Sigmoid colon (tissue), 7 donors: ENCODE data around the gene NKIRAS1. TPM values are rescaled to one million over a fixed set of nuclear protein-coding genes. Genes with fewer than 3 reads are reported as not detected.
A peak's percentile ranks its signal among the peaks of the same experiment; 100 is the strongest.
"Not testable (repeated sequence)": the region's sequence is repeated elsewhere in the genome, so short reads cannot be mapped to it uniquely, and the experiment has no call there.

Experiments
- DNase-seq: peaks from one replicate; pipeline ENCODE4 v3.0.0-alpha.2; 2019
- H3K27ac ChIP-seq, 4 donors: fragments of 200-600 bp; sonication (generic); one replicate each; pipeline ENCODE4 v1.5.1; 2016 to 2019; ENCODE audit warnings: mild to moderate bottlenecking in 1 of 4
- H3K27me3 ChIP-seq, 3 donors: fragments of 200-600 bp; sonication (generic); one replicate each; pipeline ENCODE4 v1.5.1; 2019; ENCODE audit warnings: mild to moderate bottlenecking in 1 of 3
- H3K36me3 ChIP-seq, 4 donors: fragments of 200-600 bp; sonication (generic); one replicate each; pipeline ENCODE4 v1.5.1; 2016 to 2019
- H3K4me1 ChIP-seq, 4 donors: fragments of 200-600 bp; sonication (generic); one replicate each; pipeline ENCODE4 v1.5.1; 2017 to 2019
- H3K4me3 ChIP-seq, 4 donors: fragments of 200-600 bp; sonication (generic); one replicate each; pipeline ENCODE4 v1.5.1; 2017 to 2019; ENCODE audit warnings: mild to moderate bottlenecking in 2 of 4, moderate library complexity in 1 of 4
- H3K9me3 ChIP-seq, 4 donors: fragments of 200-600 bp in 3 of 4; sonication (generic) in 3 of 4; one replicate each; pipeline versions ENCODE4 v1.5.1 to v1.6.1; 2013 to 2019
- EP300 ChIP-seq, 4 donors: sonication (generic); formaldehyde crosslinking; IDR thresholded peaks; one replicate each; pipeline ENCODE4 v1.6.1; 2017; ENCODE audit warnings: antibody characterized with exemption in 4 of 4
- POLR2A ChIP-seq, 2 donors: fragments of 450-650 bp; IDR thresholded peaks; one replicate each; pipeline ENCODE4 v1.6.1; 2016; ENCODE audit warnings: antibody characterized with exemption in 2 of 2, mild to moderate bottlenecking in 2 of 2, moderate library complexity in 2 of 2
- POLR2AphosphoS5 ChIP-seq, 4 donors: sonication (generic); formaldehyde crosslinking; IDR thresholded peaks; one replicate each; pipeline ENCODE4 v1.6.1; 2017; ENCODE audit warnings: antibody characterized with exemption in 4 of 4
- WGBS, 2 donors: extraction: QIAGEN DNeasy Blood & Tissue Kit; methylation state at CpG; one replicate each; pipeline ENCODE4 v1.1.7; 2013; 5-methylcytosine and 5-hydroxymethylcytosine counted together
- intact Hi-C: fragments of 100-400 bp; cut with DNase I; formaldehyde crosslinking; loops from one replicate; pipeline ENCODE4 v1.15.1; 2023
- polyA plus RNA-seq, 3 donors: library from polyadenylated mRNA; stranded (reverse); fragments of 200-250 nt; gene quantifications; one replicate each; pipeline ENCODE4 v1.2.3, GENCODE V29; 2013
- total RNA-seq, 4 donors: library from RNA; depleted of rRNA; stranded (reverse); fragments of >200 nt; gene quantifications; one replicate each; pipeline ENCODE4 v1.1.0, GENCODE V29; 2016
- TF ChIP-seq, protein P1 (sequence below), 4 experiments: fragments of 450-650 bp in 3 of 4; fragments of 200-600 bp in 1 of 4; IDR thresholded peaks; one replicate each; pipeline ENCODE4 v1.5.1; 2016 to 2019; ENCODE audit warnings: antibody characterized with exemption in 4 of 4, mild to moderate bottlenecking in 3 of 4, moderate library complexity in 2 of 4
- donor health status: healthy with polysubstance abuse.
- donor health status: Bipolar disorder and iron deficiency.
- donor health status: healthy.

Gene NKIRAS1
- total and polyA plus RNA-seq, 7 donors: 4.2 to 29.3 (median 21.6) TPM

DNA sequence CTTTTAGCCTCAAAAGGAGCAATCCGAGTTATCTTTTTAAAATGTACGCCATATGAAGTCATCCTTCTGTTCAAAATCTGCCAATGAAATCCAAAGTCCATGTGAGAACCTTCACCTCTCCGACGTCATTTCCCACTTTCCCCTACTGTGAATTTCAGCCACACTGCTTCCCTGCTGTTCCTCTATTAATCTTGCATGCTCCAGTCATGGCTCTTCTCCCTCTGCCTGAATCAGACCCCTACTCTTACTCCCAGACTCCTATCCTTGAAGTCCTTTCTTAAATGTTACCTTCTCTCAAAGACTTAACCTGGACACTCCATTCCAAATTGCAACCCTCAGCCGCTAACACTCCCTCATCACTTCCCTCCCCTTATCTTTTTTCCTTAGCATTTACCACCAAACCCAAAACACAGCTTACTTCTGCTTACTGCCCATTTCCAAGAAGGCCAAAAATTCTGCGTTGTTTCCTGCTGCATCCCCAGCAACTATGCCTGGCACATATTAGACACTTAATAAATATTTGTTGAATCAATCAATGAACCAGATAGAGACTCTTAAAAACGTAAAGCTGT, 1.2 kb downstream of the NKIRAS1 start:
- Histone ChIP-seq H3K4me1 (peaks cover 0 to 53% (median 36%) of the 10 kb centered on the region in 4 donors), H3K9me3 (no peaks in the 10 kb centered on the region), H3K4me3 (peak overlapping the region; percentile 76 to 90 (median 86)), H3K27ac (peak overlapping the region; percentile 92 to 96 (median 96)), H3K36me3 (peaks cover 0 to 34% (median 17%) of the 10 kb centered on the region in 4 donors), H3K27me3 (no peaks in the 10 kb centered on the region)
- TF ChIP-seq POLR2A (IDR thresholded peaks at IDR 0.05) (no peak), EP300 (IDR thresholded peaks at IDR 0.05) (no peak), POLR2AphosphoS5 (IDR thresholded peaks at IDR 0.05) (no peak)
- TF ChIP-seq, protein P1, sequence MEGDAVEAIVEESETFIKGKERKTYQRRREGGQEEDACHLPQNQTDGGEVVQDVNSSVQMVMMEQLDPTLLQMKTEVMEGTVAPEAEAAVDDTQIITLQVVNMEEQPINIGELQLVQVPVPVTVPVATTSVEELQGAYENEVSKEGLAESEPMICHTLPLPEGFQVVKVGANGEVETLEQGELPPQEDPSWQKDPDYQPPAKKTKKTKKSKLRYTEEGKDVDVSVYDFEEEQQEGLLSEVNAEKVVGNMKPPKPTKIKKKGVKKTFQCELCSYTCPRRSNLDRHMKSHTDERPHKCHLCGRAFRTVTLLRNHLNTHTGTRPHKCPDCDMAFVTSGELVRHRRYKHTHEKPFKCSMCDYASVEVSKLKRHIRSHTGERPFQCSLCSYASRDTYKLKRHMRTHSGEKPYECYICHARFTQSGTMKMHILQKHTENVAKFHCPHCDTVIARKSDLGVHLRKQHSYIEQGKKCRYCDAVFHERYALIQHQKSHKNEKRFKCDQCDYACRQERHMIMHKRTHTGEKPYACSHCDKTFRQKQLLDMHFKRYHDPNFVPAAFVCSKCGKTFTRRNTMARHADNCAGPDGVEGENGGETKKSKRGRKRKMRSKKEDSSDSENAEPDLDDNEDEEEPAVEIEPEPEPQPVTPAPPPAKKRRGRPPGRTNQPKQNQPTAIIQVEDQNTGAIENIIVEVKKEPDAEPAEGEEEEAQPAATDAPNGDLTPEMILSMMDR (IDR thresholded peaks at IDR 0.05): no peak
- intact Hi-C loops: no loop called here
- DNase-seq: no peak
- WGBS, 2 donors: 40 to 58% methylated on average over 7 of the region's 7 CpGs

DNA sequence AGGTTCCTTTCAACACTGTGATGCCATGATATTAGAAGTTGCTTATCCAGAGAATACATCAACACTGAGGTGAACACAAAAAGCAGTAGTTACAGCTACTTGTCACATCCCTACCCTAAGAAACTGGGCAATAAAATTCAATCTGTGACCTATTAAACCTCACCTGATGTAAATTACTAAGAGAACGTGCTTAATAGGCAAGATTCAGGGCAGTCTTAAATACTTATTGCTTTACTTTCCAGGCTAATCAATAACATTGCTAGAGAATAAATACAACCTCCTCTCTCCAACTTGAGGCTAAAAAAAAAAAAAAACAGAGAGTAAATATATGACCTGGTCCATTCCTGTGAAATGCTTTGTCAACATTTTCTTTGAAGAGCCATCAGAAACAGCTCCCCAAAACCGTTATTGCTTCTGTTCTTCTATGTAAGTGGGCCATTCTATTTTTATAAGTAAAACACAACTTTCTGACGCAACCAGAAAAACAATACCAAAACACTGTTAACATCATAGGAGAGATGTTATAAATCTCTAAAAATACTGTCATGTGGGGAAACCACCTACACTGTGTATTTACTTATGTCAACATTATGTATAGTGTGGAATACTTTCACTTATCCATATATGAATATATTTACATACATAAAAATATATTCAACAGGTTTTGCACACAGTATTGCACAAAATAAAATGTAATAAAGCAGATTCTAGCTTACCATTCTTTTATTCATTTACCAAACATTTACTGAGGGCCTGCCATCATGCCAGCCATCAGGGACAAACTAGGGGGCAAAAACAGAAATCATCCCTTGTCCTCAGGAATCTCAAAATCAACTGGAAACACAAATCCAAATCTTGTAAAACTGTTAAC, 2.7 kb downstream of the NKIRAS1 start:
- DNase-seq: no peak
- TF ChIP-seq, protein P1 (IDR thresholded peaks at IDR 0.05): no peak
- TF ChIP-seq POLR2AphosphoS5 (IDR thresholded peaks at IDR 0.05) (no peak), POLR2A (IDR thresholded peaks at IDR 0.05) (no peak), EP300 (IDR thresholded peaks at IDR 0.05) (no peak)
- intact Hi-C loops: no loop called here
- WGBS, 2 donors: 41 to 71% methylated on average over 3 of the region's 3 CpGs
- H3K4me1 ChIP-seq: peaks cover 0 to 41% (median 28%) of the 10 kb centered on the region in 4 donors
- no peaks in the 10 kb centered on the region for H3K9me3 ChIP-seq
- H3K4me3 ChIP-seq: no peak overlapping the region
- H3K36me3 ChIP-seq: peaks cover 0 to 34% (median 9%) of the 10 kb centered on the region in 4 donors
- H3K27ac ChIP-seq: no peak overlapping the region
- no peaks in the 10 kb centered on the region for H3K27me3 ChIP-seq

DNA sequence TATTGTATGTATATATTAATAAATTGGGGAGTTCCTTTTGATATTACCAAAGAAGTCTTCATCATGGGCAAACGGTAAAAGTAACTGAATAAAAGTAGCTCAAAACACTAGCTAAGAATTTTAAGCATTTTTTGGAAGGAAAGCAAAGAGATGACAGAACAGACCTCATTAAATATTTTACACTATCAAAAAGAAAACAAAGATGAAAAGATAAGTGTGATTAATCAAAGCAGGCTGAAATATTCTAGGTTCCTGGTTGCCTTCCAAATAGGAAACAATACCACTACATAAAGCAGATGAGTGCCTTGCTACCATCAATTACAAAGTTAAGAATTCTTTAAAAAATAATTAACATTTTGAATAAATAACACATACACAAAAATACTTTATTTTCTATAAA, 3.6 kb downstream of the NKIRAS1 start:
- intact Hi-C loops: no loop called here
- H3K9me3 ChIP-seq: no peaks in the 10 kb centered on the region
- no peak for DNase-seq
- H3K36me3 ChIP-seq: peaks cover 0 to 31% (median 3%) of the 10 kb centered on the region in 4 donors
- H3K4me1 ChIP-seq: peaks cover 0 to 31% (median 20%) of the 10 kb centered on the region in 4 donors
- 90 to 94% methylated on average over 1 of the region's 1 CpG for WGBS, 2 donors
- TF ChIP-seq, protein P1 (IDR thresholded peaks at IDR 0.05): no peak
- TF ChIP-seq POLR2AphosphoS5 (IDR thresholded peaks at IDR 0.05) (no peak), EP300 (IDR thresholded peaks at IDR 0.05) (no peak), POLR2A (IDR thresholded peaks at IDR 0.05) (no peak)
- no peaks in the 10 kb centered on the region for H3K27me3 ChIP-seq
- H3K4me3 ChIP-seq: no peak overlapping the region
- no peak overlapping the region for H3K27ac ChIP-seq

DNA sequence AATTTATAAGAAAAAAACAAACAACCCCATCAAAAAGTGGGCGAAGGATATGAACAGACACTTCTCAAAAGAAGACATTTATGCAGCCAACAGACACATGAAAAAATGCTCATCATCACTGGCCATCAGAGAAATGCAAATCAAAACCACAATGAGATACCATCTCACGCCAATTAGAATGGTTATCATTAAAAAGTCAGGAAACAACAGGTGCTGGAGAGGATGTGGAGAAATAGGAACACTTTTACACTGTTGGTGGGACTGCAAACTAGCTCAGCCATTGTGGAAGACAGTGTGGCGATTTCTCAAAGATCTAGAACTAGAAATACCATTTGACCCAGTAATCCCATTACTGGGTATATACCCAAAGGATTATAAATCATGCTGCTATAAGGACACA, 4.5 kb downstream of the NKIRAS1 start:
- H3K9me3 ChIP-seq, H3K27ac ChIP-seq, intact Hi-C loops, DNase-seq, H3K27me3 ChIP-seq, H3K4me3 ChIP-seq: not testable (repeated sequence)
- peaks cover 0 to 29% (median 16%) of the 10 kb centered on the region in 4 donors for H3K4me1 ChIP-seq
- WGBS, 2 donors: 87 to 90% methylated on average over 3 of the region's 3 CpGs
- H3K36me3 ChIP-seq: peaks cover 0 to 32% (median 2%) of the 10 kb centered on the region in 4 donors

DNA sequence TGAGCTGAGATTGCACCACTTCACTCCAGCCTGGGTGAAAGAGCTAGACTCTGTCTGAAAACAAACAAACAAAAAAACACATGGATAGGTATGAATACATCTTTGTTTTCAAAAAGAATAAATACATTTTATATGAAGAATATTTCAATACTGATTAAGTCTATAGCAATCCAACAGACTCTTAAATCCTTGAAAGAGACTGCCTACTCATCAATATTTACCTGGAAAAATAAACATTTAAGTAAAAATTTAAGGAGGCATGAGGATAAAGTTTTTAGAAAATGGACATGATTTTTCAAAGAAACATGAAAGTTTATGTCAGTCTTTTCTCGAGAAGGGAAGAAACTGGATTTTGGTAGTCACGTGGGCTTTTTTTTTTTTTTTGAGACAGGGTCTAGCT, 5.4 kb downstream of the NKIRAS1 start:
- Histone ChIP-seq H3K27me3 (no peaks in the 10 kb centered on the region), H3K9me3 (no peaks in the 10 kb centered on the region), H3K36me3 (peaks cover 0 to 34% (median 4%) of the 10 kb centered on the region in 4 donors), H3K4me1 (peaks cover 0 to 29% (median 16%) of the 10 kb centered on the region in 4 donors), H3K4me3 (no peak overlapping the region), H3K27ac (no peak overlapping the region)
- WGBS, 2 donors: 92 to 96% methylated on average over 2 of the region's 2 CpGs
- no peak for DNase-seq
- intact Hi-C loops: no loop called here
- TF ChIP-seq POLR2A (IDR thresholded peaks at IDR 0.05) (no peak), EP300 (IDR thresholded peaks at IDR 0.05) (no peak), POLR2AphosphoS5 (IDR thresholded peaks at IDR 0.05) (no peak)
- TF ChIP-seq, protein P1 (IDR thresholded peaks at IDR 0.05): no peak
